ENCODE measurements around the gene HS1BP3. TPM values are rescaled to one million over a fixed set of nuclear protein-coding genes. Genes with fewer than 3 reads are reported as not detected.

Gene HS1BP3
- total RNA-seq, 1 donor: 23.0 TPM

- H3K4me3 ChIP-seq (ENCODE audit: low read depth, low read length): no peak overlapping the region
- no peak for DNase-seq (ENCODE audit: low read depth)
Measured at GRCh38 chr2:20691076-20691734, 40.3 kb upstream of the HS1BP3 start.

GRCh38 chr2:20689428-20690264, 38.7 kb upstream of the HS1BP3 start:
- no peak for TF ChIP-seq CTCF (IDR thresholded peaks at IDR 0.05; ENCODE audit: insufficient read depth, low read length)
- no peak overlapping the region for H3K4me3 ChIP-seq (ENCODE audit: low read depth, low read length)
- no peak for DNase-seq (ENCODE audit: low read depth)

More at GRCh38 chr2:20691076-20691734, 40.3 kb upstream of the HS1BP3 start:
- no peak for TF ChIP-seq CTCF (IDR thresholded peaks at IDR 0.05; ENCODE audit: insufficient read depth, low read length)

- TF ChIP-seq CTCF (IDR thresholded peaks at IDR 0.05; ENCODE audit: insufficient read depth, low read length): no peak
- no peak overlapping the region for H3K4me3 ChIP-seq (ENCODE audit: low read depth, low read length)
- DNase-seq (ENCODE audit: low read depth): no peak
Measured at GRCh38 chr2:20687260-20687832, 36.4 kb upstream of the HS1BP3 start.

GRCh38 chr2:20684581-20685063, 33.7 kb upstream of the HS1BP3 start:
- H3K4me3 ChIP-seq (ENCODE audit: low read depth, low read length): no peak overlapping the region
- no peak for TF ChIP-seq CTCF (IDR thresholded peaks at IDR 0.05; ENCODE audit: insufficient read depth, low read length)
- no peak for DNase-seq (ENCODE audit: low read depth)

- TF ChIP-seq CTCF (IDR thresholded peaks at IDR 0.05; ENCODE audit: insufficient read depth, low read length): peak; percentile 41
- no peak overlapping the region for H3K4me3 ChIP-seq (ENCODE audit: low read depth, low read length)
- no peak for DNase-seq (ENCODE audit: low read depth)
Measured at GRCh38 chr2:20682167-20682920, 31.4 kb upstream of the HS1BP3 start.

- no peak for TF ChIP-seq CTCF (IDR thresholded peaks at IDR 0.05; ENCODE audit: insufficient read depth, low read length)
- no peak overlapping the region for H3K4me3 ChIP-seq (ENCODE audit: low read depth, low read length)
- no peak for DNase-seq (ENCODE audit: low read depth)
Measured at GRCh38 chr2:20680744-20681375, 30.0 kb upstream of the HS1BP3 start.

All from fibroblast of the aortic adventitia (primary cell).